Heart left ventricle (tissue), 13 donors: ENCODE measurements around the gene SPEM2.

Experiments used
- CTCF ChIP-seq, 12 donors: fragments of 200-600 bp; sonication (generic) in 4 of 12; IDR thresholded peaks; one replicate each; pipeline versions ENCODE4 v1.5.0 to v1.8.0; 2018 to 2022; ENCODE audit warnings: antibody characterized with exemption in 12 of 12, mild to moderate bottlenecking in 5 of 12
- POLR2A ChIP-seq, 2 donors: fragments of 450-650 bp; IDR thresholded peaks; one replicate each; pipeline ENCODE4 v1.6.1; 2017; ENCODE audit warnings: antibody characterized with exemption in 2 of 2, mild to moderate bottlenecking in 2 of 2, moderate library complexity in 2 of 2
- donor health status: ischemic (EF 13 %, LVEDD 7.1; RV severe dilation, severe dysfunction).
- donor health status: DM: no; HTN: yes; CAD: no.
- donor health status: DM: no; HTN: no; CAD: no.
- donor health status: ischemic (EF 25% LVEDD 6.9; RV normal size, moderate dysfunction).
- donor health status: ischemic (EF 25% LVEDD 5.7; RV mildly dilated, moderate dysfunction).
- donor health status: ischemic (EF 35%, LVEDD 5.7; RV mildly dilated, moderate dysfunction).
- donor health status: nonischemic (EF 11% LVEDD 7.7; RV severe dilation, severe dysfunction).
- donor health status: DM: yes; HTN: yes; CAD: no.
- donor health status: PGD.
- donor health status: ischemic (EF 29% LVEDD 5.4; RV normal size, mild dysfunction).
- donor health status: nonischemic (EF 23%, LVEDD 6.1; RV moderate dilation, normal function).

DNA sequence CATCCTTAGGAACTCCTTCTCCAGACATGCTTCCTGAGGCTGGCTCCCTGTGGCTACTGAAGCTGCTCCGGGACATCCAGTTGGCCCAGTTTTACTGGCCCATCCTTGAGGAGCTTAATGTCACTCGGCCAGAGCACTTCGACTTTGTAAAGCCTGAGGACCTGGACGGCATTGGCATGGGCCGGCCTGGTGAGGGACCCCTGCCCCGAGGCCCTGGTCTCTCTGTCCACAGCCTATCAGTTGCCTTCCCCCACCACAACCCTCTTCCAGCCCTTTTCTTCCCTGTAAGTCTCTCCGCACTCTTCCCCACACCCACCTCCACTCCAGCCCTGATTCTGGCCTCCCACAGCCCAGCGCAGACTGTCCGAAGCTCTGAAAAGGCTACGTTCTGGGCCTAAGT is 42.5 kb upstream of the SPEM2 start:
- TF ChIP-seq CTCF (IDR thresholded peaks at IDR 0.05): no peak
- TF ChIP-seq POLR2A (IDR thresholded peaks at IDR 0.05): no peak
